Activated T-helper 17 cell treated with anti-CD3 and anti-CD28 coated beads, Interleukin-2, amount 50 U/mL, for 72 hours (primary cell): ENCODE data around the gene GNAT1. TPM values are rescaled to one million over a fixed set of nuclear protein-coding genes. Genes with fewer than 3 reads are reported as not detected.
A peak's percentile ranks its signal among the peaks of the same experiment; 100 is the strongest.

Experiments
- ATAC-seq: fragments of 150-1000 bp; cut with Tn5 transposase; replicated peaks from 2 replicates; pipeline ENCODE4 v1.10.0; 2021; ENCODE audit warnings: mild to moderate bottlenecking, moderate library complexity
- H3K27ac Mint-ChIP-seq: one replicate; pipeline ENCODE4 v1.8.0; 2022; ENCODE audit warnings: mixed read lengths
- H3K27me3 Mint-ChIP-seq: one replicate; pipeline ENCODE4 v1.8.0; 2022; ENCODE audit warnings: mixed read lengths
- H3K36me3 Mint-ChIP-seq: one replicate; pipeline ENCODE4 v1.8.0; 2022; ENCODE audit warnings: low read depth, mild to moderate bottlenecking, mixed read lengths
- H3K4me1 Mint-ChIP-seq: one replicate; pipeline ENCODE4 v1.8.0; 2022; ENCODE audit warnings: mixed read lengths
- H3K4me3 Mint-ChIP-seq: one replicate; pipeline ENCODE4 v1.8.0; 2022; ENCODE audit warnings: mild to moderate bottlenecking, mixed read lengths
- H3K9me3 Mint-ChIP-seq: one replicate; pipeline ENCODE4 v1.8.0; 2022; ENCODE audit warnings: mixed read lengths
- total RNA-seq, 2 donors: library from RNA; stranded (reverse); gene quantifications; one replicate each; pipeline ENCODE4 v1.2.3, GENCODE V29; 2022

The GNAT1 gene
- total RNA-seq: not detected

- Mint-ChIP-seq H3K4me3 (no peak within 1 kb of the TSS), H3K27me3 (no peaks in the 10 kb centered on the region), H3K9me3 (no peaks in the 10 kb centered on the region), H3K4me1 (no peaks in the 10 kb centered on the region), H3K36me3 (no peaks in the 10 kb centered on the region), H3K27ac (no peak within 1 kb of the TSS)
- no peak for ATAC-seq
These were observed at the start of gene GNAT1 for GRCh38 chr3:50190936-50191660. Gene GNAT1, plus strand, starts transcription at chr3:50191610. Its CDS starts 116 bp downstream, at chr3:50191726.

- Mint-ChIP-seq H3K9me3 (no peaks in the 10 kb centered on the region), H3K4me3 (no peak overlapping the region), H3K27me3 (peaks cover 4% of the 10 kb centered on the region), H3K27ac (no peak overlapping the region), H3K36me3 (no peaks in the 10 kb centered on the region), H3K4me1 (no peaks in the 10 kb centered on the region)
- ATAC-seq: no peak
These were observed 45.0 kb upstream of the GNAT1 start for GRCh38 chr3:50146316-50146901.

GRCh38 chr3:50147016-50147415 lies 44.4 kb upstream of the GNAT1 start:
- peaks cover 4% of the 10 kb centered on the region for H3K27me3 Mint-ChIP-seq
- no peak for ATAC-seq
- H3K27ac Mint-ChIP-seq: no peak overlapping the region
- no peaks in the 10 kb centered on the region for H3K4me1 Mint-ChIP-seq
- H3K36me3 Mint-ChIP-seq: no peaks in the 10 kb centered on the region
- H3K9me3 Mint-ChIP-seq: no peaks in the 10 kb centered on the region
- no peak overlapping the region for H3K4me3 Mint-ChIP-seq

GRCh38 chr3:50147447-50147846 lies 44.0 kb upstream of the GNAT1 start:
- Mint-ChIP-seq H3K4me1 (no peaks in the 10 kb centered on the region), H3K9me3 (no peaks in the 10 kb centered on the region), H3K36me3 (no peaks in the 10 kb centered on the region), H3K27ac (no peak overlapping the region), H3K4me3 (no peak overlapping the region), H3K27me3 (peaks cover 4% of the 10 kb centered on the region)
- no peak for ATAC-seq

- no peak for ATAC-seq
- Mint-ChIP-seq H3K27me3 (peaks cover 4% of the 10 kb centered on the region), H3K9me3 (no peaks in the 10 kb centered on the region), H3K4me3 (no peak overlapping the region), H3K4me1 (no peaks in the 10 kb centered on the region), H3K36me3 (no peaks in the 10 kb centered on the region), H3K27ac (no peak overlapping the region)
These were observed 43.5 kb upstream of the GNAT1 start for GRCh38 chr3:50147861-50148260.

- Mint-ChIP-seq H3K9me3 (no peaks in the 10 kb centered on the region), H3K4me1 (no peaks in the 10 kb centered on the region), H3K27me3 (peaks cover 17% of the 10 kb centered on the region), H3K27ac (no peak overlapping the region), H3K4me3 (no peak overlapping the region), H3K36me3 (no peaks in the 10 kb centered on the region)
- no peak for ATAC-seq
These were observed 41.0 kb upstream of the GNAT1 start for GRCh38 chr3:50150404-50150750.

GRCh38 chr3:50150863-50151686 lies 40.3 kb upstream of the GNAT1 start:
- Mint-ChIP-seq H3K9me3 (no peaks in the 10 kb centered on the region), H3K4me1 (no peaks in the 10 kb centered on the region), H3K36me3 (no peaks in the 10 kb centered on the region), H3K4me3 (no peak overlapping the region), H3K27me3 (peaks cover 22% of the 10 kb centered on the region), H3K27ac (no peak overlapping the region)
- no peak for ATAC-seq

GRCh38 chr3:50151728-50152127 lies 39.7 kb upstream of the GNAT1 start:
- no peak overlapping the region for H3K27ac Mint-ChIP-seq
- no peaks in the 10 kb centered on the region for H3K4me1 Mint-ChIP-seq
- H3K4me3 Mint-ChIP-seq: no peak overlapping the region
- H3K9me3 Mint-ChIP-seq: no peaks in the 10 kb centered on the region
- no peaks in the 10 kb centered on the region for H3K36me3 Mint-ChIP-seq
- H3K27me3 Mint-ChIP-seq: peaks cover 27% of the 10 kb centered on the region
- no peak for ATAC-seq

- H3K4me3 Mint-ChIP-seq: peak overlapping the region; percentile 71
- H3K27ac Mint-ChIP-seq: no peak overlapping the region
- H3K27me3 Mint-ChIP-seq: peaks cover 29% of the 10 kb centered on the region
- H3K36me3 Mint-ChIP-seq: no peaks in the 10 kb centered on the region
- H3K4me1 Mint-ChIP-seq: no peaks in the 10 kb centered on the region
- H3K9me3 Mint-ChIP-seq: no peaks in the 10 kb centered on the region
- no peak for ATAC-seq
These were observed 37.5 kb upstream of the GNAT1 start for GRCh38 chr3:50153782-50154475.

GRCh38 chr3:50154476-50154839 lies 37.0 kb upstream of the GNAT1 start:
- Mint-ChIP-seq H3K9me3 (no peaks in the 10 kb centered on the region), H3K4me3 (peak overlapping the region; percentile 71), H3K27me3 (peaks cover 29% of the 10 kb centered on the region), H3K4me1 (no peaks in the 10 kb centered on the region), H3K27ac (no peak overlapping the region), H3K36me3 (no peaks in the 10 kb centered on the region)
- peak; percentile 28 for ATAC-seq

- peaks cover 29% of the 10 kb centered on the region for H3K27me3 Mint-ChIP-seq
- peak; percentile 95 for ATAC-seq
- no peaks in the 10 kb centered on the region for H3K4me1 Mint-ChIP-seq
- no peaks in the 10 kb centered on the region for H3K9me3 Mint-ChIP-seq
- no peak within 1 kb of the TSS for H3K27ac Mint-ChIP-seq
- peak within 1 kb of the TSS; percentile 71 for H3K4me3 Mint-ChIP-seq
- no peaks in the 10 kb centered on the region for H3K36me3 Mint-ChIP-seq
These were observed 36.4 kb upstream of the GNAT1 start, which contains the start of gene SEMA3F for GRCh38 chr3:50154840-50155490. Gene SEMA3F, plus strand, starts transcription at chr3:50155324. Its CDS starts 4,299 bp downstream, at chr3:50159623.

GRCh38 chr3:50155491-50155878 lies 35.9 kb upstream of the GNAT1 start:
- H3K27ac Mint-ChIP-seq: no peak overlapping the region
- H3K9me3 Mint-ChIP-seq: no peaks in the 10 kb centered on the region
- H3K27me3 Mint-ChIP-seq: peaks cover 29% of the 10 kb centered on the region
- H3K4me1 Mint-ChIP-seq: no peaks in the 10 kb centered on the region
- ATAC-seq: no peak
- no peaks in the 10 kb centered on the region for H3K36me3 Mint-ChIP-seq
- peak overlapping the region; percentile 65 for H3K4me3 Mint-ChIP-seq

- Mint-ChIP-seq H3K4me1 (no peaks in the 10 kb centered on the region), H3K4me3 (peak overlapping the region; percentile 65), H3K36me3 (no peaks in the 10 kb centered on the region), H3K27me3 (peaks cover 29% of the 10 kb centered on the region), H3K9me3 (no peaks in the 10 kb centered on the region), H3K27ac (no peak overlapping the region)
- no peak for ATAC-seq
These were observed 35.5 kb upstream of the GNAT1 start for GRCh38 chr3:50155891-50156290.
